GM19452 (cell line): ENCODE results near the gene PHLDA3.
"Not testable (repeated sequence)": the region's sequence is repeated elsewhere in the genome, so short reads cannot be mapped to it uniquely, and the experiment has no call there.

Source experiments
- ATAC-seq: cut with Tn5 transposase; IDR thresholded peaks from one replicate; pipeline ENCODE4 v1.9.1; 2021; ENCODE audit not compliant: unreplicated experiment

The PHLDA3 gene

DNA sequence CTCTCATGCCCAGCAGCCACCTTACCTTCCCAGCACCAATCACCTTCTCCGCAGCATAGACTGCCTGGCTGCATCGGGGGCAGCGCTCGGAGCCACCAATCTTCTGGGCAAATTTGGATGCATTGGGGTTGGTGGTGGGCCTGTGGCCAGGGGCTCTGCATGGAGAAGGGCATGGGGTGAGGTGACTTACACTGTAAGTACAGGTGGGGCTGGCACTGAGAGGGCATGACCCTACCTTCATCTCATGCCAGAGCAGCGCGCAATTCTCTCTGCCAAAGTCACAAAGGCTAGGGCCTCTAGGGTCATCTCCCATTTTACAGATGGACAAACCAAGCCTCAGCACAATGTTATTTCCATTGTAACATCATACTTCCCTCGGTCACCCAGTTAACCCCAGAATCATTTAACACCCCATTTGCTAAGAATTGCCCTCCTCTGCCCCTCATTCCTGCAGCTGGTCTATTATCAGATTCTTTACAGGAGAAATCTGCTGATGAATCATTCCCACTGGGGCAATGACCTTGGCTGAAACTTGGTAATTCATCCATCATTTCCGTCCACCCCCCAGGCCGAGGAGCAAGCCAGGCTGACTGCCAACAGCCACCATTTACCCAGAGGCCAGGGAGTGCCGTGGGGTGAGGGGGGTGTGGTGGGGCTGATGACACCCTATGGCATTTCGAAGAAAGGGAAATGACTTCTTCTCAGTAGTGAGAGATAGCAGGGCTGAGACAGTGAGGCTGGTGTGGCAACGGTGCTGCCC is 20.0 kb upstream of the PHLDA3 start:
- no peak for ATAC-seq

- ATAC-seq, result no peak
Observed at GRCh38 chr1:201487742-201488141, 18.8 kb upstream of the PHLDA3 start.

DNA sequence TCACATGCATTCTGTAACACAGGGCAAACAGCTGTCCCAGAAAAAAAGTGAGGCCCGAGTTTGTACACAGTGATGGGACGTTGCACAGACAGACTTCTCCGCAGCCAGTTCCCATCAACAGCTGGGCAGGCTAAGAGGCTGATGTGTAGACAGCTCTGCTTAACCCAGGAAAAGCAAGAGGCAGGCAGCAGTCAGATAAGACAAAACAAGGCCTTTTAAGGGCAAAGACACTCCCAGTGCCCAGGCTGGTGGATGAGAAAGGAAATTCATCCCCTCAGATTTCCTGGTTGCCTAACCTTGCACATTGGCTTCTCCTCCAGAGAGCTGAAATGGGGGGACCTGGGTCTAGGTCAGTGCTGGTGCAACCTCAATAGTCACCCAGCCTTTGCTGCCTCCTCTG is 17.2 kb upstream of the PHLDA3 start:
- no peak for ATAC-seq

DNA sequence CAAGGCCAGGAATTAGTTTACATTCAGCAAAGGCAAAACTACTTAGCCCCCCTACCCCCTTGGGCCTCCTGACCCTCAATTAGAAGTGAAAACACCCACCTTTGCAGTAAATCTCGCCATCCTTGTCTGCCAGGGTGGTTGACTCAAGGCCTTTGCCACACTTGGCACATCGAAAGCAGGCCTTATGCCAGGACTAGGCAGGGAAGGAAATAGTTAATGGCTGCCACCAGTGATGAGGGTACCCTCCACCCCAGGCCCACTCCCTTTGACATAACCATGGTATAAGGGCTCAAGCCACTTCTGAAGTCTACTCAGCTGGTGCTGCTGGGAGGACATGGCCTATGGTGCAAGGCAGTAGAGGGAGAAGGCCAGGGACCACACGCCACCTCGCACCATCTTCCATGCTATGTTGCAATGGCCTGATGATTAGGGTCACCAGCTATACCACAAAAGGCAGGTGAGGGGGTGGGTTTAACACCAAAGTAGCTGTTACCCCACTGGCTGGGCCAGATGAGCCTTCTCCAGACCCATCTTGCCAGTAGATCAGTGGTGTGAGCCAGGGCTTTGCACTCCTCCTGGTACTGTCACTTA is 16.3 kb upstream of the PHLDA3 start:
- no peak for ATAC-seq

GRCh38 chr1:201483373-201483949 is 14.5 kb upstream of the PHLDA3 start:
- ATAC-seq, result no peak

DNA sequence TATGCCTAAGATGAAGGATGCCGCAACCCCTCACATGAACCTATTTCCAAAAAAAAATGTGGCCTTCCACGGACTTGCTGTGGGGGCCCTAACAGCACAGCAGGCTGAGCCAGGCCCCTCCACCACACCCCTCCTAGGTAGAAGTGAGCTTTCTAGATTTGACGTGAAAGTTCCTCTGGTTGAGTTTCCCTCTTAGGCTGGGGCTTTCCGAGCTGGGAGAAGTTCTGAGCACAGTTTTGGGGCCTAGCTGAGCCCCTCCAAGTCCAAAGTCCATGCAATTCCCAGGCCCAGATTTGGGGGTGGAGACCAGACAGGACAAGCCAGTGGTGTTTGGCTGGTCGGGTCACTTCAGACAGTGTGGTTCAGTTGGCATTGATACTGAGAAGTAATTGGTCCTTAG is 13.8 kb upstream of the PHLDA3 start:
- ATAC-seq, result no peak

DNA sequence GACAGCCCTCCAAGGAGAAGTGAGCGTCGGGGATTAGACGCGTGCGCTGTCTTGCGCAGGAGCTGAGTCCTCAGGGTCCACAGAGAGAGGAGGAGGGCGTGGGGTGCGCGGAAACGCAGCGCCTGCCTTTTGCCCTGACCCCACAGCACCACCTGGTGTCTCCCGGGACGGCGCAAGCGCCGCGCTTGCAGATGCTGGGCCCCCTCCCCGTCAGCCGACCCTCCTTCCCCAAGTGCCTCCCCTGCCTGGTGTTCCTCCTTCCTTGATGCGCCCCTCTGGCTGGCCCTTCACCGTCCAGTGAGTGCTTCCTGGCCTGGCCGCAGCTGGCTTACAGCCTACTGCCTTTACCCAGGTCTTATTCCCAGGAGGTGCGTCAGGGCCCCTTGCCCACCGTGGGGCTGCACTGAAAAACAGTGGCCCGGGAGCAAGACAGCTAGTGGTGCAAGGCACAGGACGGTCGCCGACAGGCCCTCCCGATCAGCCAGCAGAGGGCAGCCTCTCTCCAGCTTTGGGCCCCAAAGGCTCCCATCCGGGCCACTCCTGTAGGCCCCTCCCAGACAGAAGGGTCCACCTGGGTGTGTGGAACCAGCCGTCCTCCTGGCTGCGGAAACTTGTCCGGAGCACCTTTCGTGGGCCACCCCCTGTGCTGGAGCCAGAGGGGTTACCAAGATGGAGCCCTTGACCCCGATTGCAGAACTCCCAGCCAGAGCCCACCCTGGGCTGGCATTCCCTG is 12.9 kb upstream of the PHLDA3 start:
- peak; percentile 80 for ATAC-seq

DNA sequence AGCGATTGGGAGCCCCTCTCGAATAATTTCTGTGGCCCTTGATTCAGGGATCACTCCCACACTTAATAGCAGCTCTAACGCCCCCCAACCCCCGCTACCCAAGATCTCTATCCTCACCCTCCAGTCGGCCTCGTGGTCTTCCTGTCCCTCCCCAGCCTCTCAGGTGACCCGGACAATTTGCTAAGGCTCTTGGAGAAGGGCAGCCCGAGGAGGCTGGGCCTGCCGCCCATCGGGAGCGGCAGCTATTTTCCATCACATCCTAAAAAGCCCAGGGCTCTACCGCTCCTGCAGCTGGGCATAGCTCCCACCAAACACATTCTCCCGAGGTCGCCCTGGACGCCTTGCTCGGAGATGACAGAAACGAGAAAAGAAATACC is 12.0 kb upstream of the PHLDA3 start:
- no peak for ATAC-seq

DNA sequence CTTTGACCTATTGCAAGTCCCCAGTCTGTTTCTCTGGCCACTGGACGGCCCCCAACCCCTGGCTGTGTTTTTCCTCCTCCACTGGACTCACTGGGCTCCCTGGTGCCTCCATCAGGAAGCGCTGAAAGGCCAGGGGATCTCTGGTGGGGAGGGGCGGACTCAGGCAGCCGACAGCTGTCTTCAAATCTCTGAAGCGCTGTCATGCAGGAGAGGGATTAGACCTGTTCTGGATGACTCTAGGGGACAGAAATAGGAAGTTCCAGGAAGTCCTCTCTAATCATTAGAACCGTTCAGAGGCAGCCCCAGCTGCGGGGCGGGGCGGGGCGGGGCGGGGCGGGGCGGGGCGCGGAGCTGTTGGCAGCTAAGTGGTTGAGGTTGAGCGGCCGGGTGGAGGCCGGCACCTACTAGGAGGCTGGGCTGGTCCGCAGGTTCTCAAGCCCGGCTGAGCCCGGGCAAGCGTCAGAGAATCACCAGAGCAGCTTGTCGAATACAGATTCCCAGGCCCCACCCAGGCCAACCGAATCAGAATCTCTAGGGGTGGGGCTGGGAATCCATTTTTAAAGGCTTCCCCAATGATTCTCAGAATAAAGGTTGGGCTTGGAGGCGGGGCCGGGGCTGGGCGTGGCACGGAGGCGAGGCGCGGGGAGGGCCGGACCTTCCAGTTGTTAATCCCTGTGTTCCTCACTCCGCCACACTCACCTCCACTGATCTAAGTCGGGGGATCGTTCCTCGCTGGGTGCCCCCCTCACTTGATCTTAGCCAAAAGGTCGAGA is 11.4 kb upstream of the PHLDA3 start:
- ATAC-seq, result peak; percentile 51

GRCh38 chr1:201479201-201479730 is 10.3 kb upstream of the PHLDA3 start:
- no peak for ATAC-seq

DNA sequence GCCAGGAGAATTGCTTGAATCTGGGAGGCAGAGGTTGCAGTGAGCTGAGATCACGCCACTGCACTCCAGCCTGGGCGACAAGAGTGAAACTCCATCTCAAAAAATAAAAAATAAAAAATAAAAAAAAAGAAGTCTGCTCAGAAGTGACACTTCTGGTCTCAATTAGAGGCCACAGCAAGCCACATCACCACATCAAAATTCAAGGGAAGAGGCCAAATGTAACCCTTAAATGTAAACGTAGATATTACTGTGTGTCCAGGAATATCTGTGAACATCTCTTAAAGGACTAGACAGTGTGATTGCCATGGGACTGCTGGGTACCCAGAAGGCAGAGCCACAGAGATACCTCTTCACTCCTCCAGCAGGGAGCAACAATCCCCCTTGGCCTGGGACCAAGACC is 9.7 kb upstream of the PHLDA3 start:
- not testable (repeated sequence) for ATAC-seq

GRCh38 chr1:201476670-201477344 is 7.8 kb upstream of the PHLDA3 start:
- no peak for ATAC-seq

DNA sequence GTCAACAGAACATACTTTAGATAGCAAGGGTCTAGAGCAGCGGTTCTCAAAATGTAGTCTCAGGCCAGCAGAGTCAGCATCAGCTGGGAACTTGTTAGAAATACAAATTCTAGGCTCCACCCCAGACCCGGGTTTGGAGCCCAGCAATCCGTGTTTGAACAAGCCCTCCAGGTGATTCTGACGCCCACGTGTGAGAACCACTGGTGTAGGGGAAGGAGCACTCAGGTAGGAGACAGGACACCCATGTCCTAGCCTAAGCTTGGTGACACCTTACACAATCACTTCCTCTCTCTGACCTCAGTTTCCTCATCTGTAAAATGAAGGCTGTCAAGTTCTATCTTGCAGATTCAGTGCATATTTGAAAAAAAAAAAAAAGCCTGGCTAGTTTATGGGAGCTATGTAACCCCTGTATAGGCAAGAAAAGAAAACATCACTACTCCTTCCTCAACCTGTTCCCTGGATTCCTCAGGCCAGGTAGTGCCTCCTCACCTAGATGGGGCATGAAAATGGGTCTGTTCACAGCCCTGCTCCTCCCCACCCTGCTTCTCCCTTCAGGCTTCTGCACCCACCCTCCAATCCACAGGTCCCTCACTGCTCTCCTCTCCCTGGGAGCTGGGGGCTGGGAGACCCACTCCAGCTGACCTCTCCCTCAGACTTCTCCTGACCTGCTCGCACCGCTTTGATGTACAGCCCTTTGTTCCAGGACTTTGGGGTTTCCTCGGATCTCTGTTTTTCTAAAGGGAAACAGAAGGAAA is 7.1 kb upstream of the PHLDA3 start:
- no peak for ATAC-seq

GRCh38 chr1:201475130-201475529 is 6.1 kb upstream of the PHLDA3 start:
- ATAC-seq, result no peak

DNA sequence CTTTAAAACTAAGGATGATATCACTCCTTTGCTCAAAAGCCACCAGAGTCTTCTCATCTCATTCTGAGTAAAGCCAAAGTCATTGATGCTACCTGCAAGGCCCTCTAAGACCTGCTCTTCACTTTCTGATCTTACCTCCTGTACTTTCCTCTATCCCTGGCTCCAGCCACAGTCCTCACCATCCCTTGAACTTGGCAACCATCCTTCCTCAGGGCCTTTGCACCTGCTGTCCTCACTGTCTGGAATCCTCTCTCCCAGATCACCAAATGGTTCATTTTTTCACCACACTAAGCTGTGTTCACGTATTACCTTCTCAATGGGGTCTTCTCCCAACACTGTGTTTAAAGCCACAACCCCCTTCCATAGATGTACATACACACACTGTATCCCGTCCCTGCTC is 4.3 kb upstream of the PHLDA3 start:
- ATAC-seq, result no peak

- ATAC-seq, result not testable (repeated sequence)
Observed at GRCh38 chr1:201472321-201472720, 3.3 kb upstream of the PHLDA3 start.

- ATAC-seq, result no peak
Observed at GRCh38 chr1:201471772-201472171, 2.8 kb upstream of the PHLDA3 start.

DNA sequence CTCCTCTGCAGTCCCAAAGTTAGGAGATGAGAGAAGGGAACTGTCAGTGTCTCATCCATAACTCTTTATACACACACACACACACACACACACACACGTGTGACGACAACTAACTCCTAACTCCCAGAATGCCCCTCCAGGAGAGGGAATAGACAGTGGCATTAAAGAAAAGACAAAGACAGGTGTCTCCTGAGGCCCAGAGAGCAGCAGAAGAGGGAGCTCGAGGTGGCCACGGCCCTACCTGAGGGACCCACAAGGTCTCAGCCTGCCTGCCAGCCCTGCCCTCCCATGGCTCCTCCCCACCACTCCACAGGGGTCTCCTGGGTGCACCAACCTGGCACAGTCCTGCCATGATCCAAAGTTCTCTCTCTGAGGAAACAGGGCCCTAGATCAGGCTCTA is 1.6 kb upstream of the PHLDA3 start:
- ATAC-seq, result no peak

DNA sequence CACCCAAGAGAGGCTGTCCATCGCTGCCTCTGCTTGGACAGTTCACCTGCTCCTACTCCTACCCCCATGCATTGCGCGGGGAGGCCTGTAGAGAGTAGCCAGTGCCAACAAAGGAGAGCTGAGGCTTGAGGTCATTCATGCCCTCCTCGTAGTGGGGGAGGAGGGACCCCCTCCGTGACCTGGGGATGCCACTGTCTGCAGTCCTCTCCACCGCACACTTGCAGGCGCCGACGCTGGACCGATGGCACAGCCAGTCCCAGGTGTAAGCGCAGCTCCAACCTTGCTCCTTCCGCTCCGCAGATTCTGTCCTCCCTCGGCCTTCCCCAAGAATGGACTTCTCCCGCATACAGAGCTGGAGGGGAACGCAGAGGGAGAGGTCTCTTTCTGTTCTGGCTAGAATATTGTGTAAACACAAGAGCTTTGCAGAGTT is 672 bp upstream of the PHLDA3 start:
- ATAC-seq, result no peak

- ATAC-seq, result peak; percentile 41
Observed at GRCh38 chr1:201468501-201468843, 516 bp downstream of the PHLDA3 start.
